SK-N-SH treated with all-trans-retinoic acid at 6 μM for 48 hours (cell line): ENCODE data around the gene FRRS1.

Experiments used
- CSRNP3 ChIP-seq: fragments of 250-450 bp; sonication (Bioruptor Pico); IDR thresholded peaks from 2 replicates; pipeline ENCODE4 v1.5.1; 2021; ENCODE audit warnings: mild to moderate bottlenecking, moderate library complexity
- GLIS3 ChIP-seq: fragments of 250-450 bp; sonication (Bioruptor Pico); IDR thresholded peaks from 2 replicates; pipeline ENCODE4 v1.5.0; 2020; ENCODE audit warnings: mild to moderate bottlenecking, moderate library complexity
- ZFP3 ChIP-seq: fragments of 250-450 bp; sonication (Bioruptor Pico); IDR thresholded peaks from 2 replicates; pipeline ENCODE4 v1.5.0; 2020; ENCODE audit warnings: mild to moderate bottlenecking, moderate library complexity
- ZNF8 ChIP-seq: fragments of 450-650 bp; formaldehyde crosslinking; IDR thresholded peaks from 2 replicates; pipeline ENCODE4 v1.5.0; 2020; ENCODE audit warnings: mild to moderate bottlenecking, moderate library complexity

GRCh38 chr1:99717005-99717404, 49.4 kb downstream of the FRRS1 start:
- TF ChIP-seq ZNF8 (CRISPR knock-in tag): no peak
- TF ChIP-seq ZFP3 (CRISPR knock-in tag): no peak
- TF ChIP-seq CSRNP3 (CRISPR knock-in tag): no peak
- TF ChIP-seq GLIS3 (CRISPR knock-in tag): no peak
